GM23338 (cell line): ENCODE data around the gene FUT3.

Experiments used
- CREB1 ChIP-seq: fragments of 250-450 bp; sonication (Bioruptor Pico); IDR thresholded peaks from 2 replicates; pipeline ENCODE4 v1.5.0; 2020; ENCODE audit warnings: low read depth, mild to moderate bottlenecking, moderate library complexity
- EZH2 ChIP-seq: fragments of 200-600 bp; sonication (generic); IDR thresholded peaks from one replicate; pipeline ENCODE4 v1.8.0; 2017; ENCODE audit warnings: antibody characterized with exemption, mild to moderate bottlenecking, low read depth; ENCODE audit not compliant: unreplicated experiment
- EZH2phosphoT487 ChIP-seq: fragments of 200-600 bp; sonication (generic); IDR thresholded peaks from one replicate; pipeline ENCODE4 v1.8.1; 2018; ENCODE audit warnings: antibody characterized with exemption; ENCODE audit not compliant: unreplicated experiment
- JUNB ChIP-seq: IDR thresholded peaks from one replicate; pipeline ENCODE4 v1.6.1; 2016; ENCODE audit warnings: antibody characterized with exemption; ENCODE audit not compliant: unreplicated experiment
- NANOG ChIP-seq: IDR thresholded peaks from 2 replicates; pipeline ENCODE4 v1.6.1; 2016; ENCODE audit warnings: antibody characterized with exemption, borderline replicate concordance
- POLR2AphosphoS5 ChIP-seq: IDR thresholded peaks from 2 replicates; pipeline ENCODE4 v1.6.1; 2016; ENCODE audit warnings: antibody characterized with exemption, low read depth
- STAT1 ChIP-seq: IDR thresholded peaks from one replicate; pipeline ENCODE4 v1.6.1; 2016; ENCODE audit warnings: antibody characterized with exemption; ENCODE audit not compliant: unreplicated experiment
- ZNF114 ChIP-seq: fragments of 250-450 bp; sonication (Bioruptor Pico); IDR thresholded peaks from 2 replicates; pipeline ENCODE4 v1.5.0; 2020; ENCODE audit warnings: mild to moderate bottlenecking, moderate library complexity
- ZNF331 ChIP-seq: fragments of 250-450 bp; sonication (Bioruptor Pico); IDR thresholded peaks from 2 replicates; pipeline ENCODE4 v1.5.0; 2020; ENCODE audit warnings: low read depth, mild to moderate bottlenecking, moderate library complexity
- TF ChIP-seq, protein P1 (sequence below), 2 experiments: fragments of 200-600 bp in 1 of 2; sonication (generic) in 1 of 2; conservative IDR thresholded peaks; 2 replicates each; pipeline versions ENCODE4 v1.5.1 to v1.6.1; 2016 to 2017; ENCODE audit warnings: antibody characterized with exemption in 2 of 2, low read depth in 2 of 2, mild to moderate bottlenecking in 2 of 2, moderate library complexity in 1 of 2
- TF ChIP-seq, protein P2 (sequence below): IDR thresholded peaks from one replicate; pipeline ENCODE4 v1.6.1; 2018; ENCODE audit warnings: antibody characterized with exemption; ENCODE audit not compliant: unreplicated experiment
- TF ChIP-seq, protein P3 (sequence below): IDR thresholded peaks from 2 replicates; pipeline ENCODE4 v1.6.1; 2016; ENCODE audit warnings: antibody characterized with exemption

DNA sequence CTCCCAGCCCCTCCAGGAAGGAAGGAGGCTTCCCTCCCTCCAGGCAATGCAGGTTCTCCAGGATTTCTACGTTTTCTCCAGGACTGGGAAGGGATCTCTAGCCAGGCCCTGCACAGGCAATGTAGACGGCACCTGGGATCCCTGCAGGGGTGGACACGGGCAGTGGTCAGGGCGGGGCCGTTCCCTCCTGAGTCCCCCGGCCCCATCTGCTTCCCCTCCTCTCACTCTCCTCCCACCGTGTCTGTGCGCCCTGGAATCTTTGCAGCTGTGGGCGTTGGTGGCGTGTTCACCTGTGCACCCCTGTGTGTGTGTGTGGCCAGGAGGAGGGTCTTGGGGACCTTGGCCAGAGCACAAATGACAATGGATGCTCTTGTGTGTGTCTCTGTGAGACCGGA, 36.4 kb downstream of the FUT3 start:
- TF ChIP-seq, protein P1, sequence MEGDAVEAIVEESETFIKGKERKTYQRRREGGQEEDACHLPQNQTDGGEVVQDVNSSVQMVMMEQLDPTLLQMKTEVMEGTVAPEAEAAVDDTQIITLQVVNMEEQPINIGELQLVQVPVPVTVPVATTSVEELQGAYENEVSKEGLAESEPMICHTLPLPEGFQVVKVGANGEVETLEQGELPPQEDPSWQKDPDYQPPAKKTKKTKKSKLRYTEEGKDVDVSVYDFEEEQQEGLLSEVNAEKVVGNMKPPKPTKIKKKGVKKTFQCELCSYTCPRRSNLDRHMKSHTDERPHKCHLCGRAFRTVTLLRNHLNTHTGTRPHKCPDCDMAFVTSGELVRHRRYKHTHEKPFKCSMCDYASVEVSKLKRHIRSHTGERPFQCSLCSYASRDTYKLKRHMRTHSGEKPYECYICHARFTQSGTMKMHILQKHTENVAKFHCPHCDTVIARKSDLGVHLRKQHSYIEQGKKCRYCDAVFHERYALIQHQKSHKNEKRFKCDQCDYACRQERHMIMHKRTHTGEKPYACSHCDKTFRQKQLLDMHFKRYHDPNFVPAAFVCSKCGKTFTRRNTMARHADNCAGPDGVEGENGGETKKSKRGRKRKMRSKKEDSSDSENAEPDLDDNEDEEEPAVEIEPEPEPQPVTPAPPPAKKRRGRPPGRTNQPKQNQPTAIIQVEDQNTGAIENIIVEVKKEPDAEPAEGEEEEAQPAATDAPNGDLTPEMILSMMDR (conservative IDR thresholded peaks at IDR 0.05; ENCODE audit: low read depth in 2 of 2): no peak
- TF ChIP-seq, protein P2, sequence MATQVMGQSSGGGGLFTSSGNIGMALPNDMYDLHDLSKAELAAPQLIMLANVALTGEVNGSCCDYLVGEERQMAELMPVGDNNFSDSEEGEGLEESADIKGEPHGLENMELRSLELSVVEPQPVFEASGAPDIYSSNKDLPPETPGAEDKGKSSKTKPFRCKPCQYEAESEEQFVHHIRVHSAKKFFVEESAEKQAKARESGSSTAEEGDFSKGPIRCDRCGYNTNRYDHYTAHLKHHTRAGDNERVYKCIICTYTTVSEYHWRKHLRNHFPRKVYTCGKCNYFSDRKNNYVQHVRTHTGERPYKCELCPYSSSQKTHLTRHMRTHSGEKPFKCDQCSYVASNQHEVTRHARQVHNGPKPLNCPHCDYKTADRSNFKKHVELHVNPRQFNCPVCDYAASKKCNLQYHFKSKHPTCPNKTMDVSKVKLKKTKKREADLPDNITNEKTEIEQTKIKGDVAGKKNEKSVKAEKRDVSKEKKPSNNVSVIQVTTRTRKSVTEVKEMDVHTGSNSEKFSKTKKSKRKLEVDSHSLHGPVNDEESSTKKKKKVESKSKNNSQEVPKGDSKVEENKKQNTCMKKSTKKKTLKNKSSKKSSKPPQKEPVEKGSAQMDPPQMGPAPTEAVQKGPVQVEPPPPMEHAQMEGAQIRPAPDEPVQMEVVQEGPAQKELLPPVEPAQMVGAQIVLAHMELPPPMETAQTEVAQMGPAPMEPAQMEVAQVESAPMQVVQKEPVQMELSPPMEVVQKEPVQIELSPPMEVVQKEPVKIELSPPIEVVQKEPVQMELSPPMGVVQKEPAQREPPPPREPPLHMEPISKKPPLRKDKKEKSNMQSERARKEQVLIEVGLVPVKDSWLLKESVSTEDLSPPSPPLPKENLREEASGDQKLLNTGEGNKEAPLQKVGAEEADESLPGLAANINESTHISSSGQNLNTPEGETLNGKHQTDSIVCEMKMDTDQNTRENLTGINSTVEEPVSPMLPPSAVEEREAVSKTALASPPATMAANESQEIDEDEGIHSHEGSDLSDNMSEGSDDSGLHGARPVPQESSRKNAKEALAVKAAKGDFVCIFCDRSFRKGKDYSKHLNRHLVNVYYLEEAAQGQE: no peak
- TF ChIP-seq EZH2 (no peak), POLR2AphosphoS5 (no peak), EZH2phosphoT487 (no peak), ZNF114 (CRISPR knock-in tag) (no peak), JUNB (no peak), CREB1 (CRISPR knock-in tag) (no peak), ZNF331 (CRISPR knock-in tag) (no peak), STAT1 (no peak), NANOG (no peak)
- TF ChIP-seq, protein P3, sequence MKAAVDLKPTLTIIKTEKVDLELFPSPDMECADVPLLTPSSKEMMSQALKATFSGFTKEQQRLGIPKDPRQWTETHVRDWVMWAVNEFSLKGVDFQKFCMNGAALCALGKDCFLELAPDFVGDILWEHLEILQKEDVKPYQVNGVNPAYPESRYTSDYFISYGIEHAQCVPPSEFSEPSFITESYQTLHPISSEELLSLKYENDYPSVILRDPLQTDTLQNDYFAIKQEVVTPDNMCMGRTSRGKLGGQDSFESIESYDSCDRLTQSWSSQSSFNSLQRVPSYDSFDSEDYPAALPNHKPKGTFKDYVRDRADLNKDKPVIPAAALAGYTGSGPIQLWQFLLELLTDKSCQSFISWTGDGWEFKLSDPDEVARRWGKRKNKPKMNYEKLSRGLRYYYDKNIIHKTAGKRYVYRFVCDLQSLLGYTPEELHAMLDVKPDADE: no peak
